HEK293T (cell line): ENCODE data around the gene DGLUCY.

Experiments used
- CTCF ChIA-PET: fragments of 350-600 bp; formaldehyde crosslinking; extraction: SDS; loops from one replicate; lab custom pipeline; 2021; ENCODE audit warnings: antibody characterized with exemption, inconsistent platforms; lab: Yijun Ruan, JAX
- POLR2A ChIA-PET: fragments of 350-600 bp; formaldehyde crosslinking; extraction: SDS; loops from one replicate; lab custom pipeline; 2020; ENCODE audit warnings: antibody characterized with exemption, inconsistent platforms; lab: Yijun Ruan, JAX
- DNase-seq: peaks from one replicate; pipeline ENCODE4 v3.0.0; 2012; ENCODE audit warnings: mixed read lengths; ENCODE audit errors: extremely low spot score
- ARNT ChIP-seq: fragments of 450-650 bp; IDR thresholded peaks from 2 replicates; pipeline ENCODE4 v1.6.1; 2017; ENCODE audit warnings: mild to moderate bottlenecking
- BHLHE40 ChIP-seq: fragments of 450-650 bp; IDR thresholded peaks from 2 replicates; pipeline ENCODE4 v1.6.1; 2016; ENCODE audit warnings: mild to moderate bottlenecking, moderate library complexity, borderline replicate concordance
- CTBP1 ChIP-seq: fragments of 450-650 bp; IDR thresholded peaks from 2 replicates; pipeline ENCODE4 v1.6.1; 2016; ENCODE audit warnings: borderline replicate concordance
- ELF4 ChIP-seq: fragments of 450-650 bp; IDR thresholded peaks from 2 replicates; pipeline ENCODE4 v1.6.1; 2017; ENCODE audit warnings: antibody characterized with exemption
- FOXA1 ChIP-seq: fragments of 450-650 bp; IDR thresholded peaks from 2 replicates; pipeline ENCODE4 v1.6.1; 2016; ENCODE audit warnings: mild to moderate bottlenecking
- FOXK2 ChIP-seq: fragments of 450-650 bp; IDR thresholded peaks from 2 replicates; pipeline ENCODE4 v1.6.1; 2016; ENCODE audit warnings: mild to moderate bottlenecking
- FOXM1 ChIP-seq: fragments of 450-650 bp; IDR thresholded peaks from 2 replicates; pipeline ENCODE4 v1.6.1; 2017; ENCODE audit warnings: mild to moderate bottlenecking, borderline replicate concordance
- HDGF ChIP-seq: fragments of 450-650 bp; IDR thresholded peaks from 2 replicates; pipeline ENCODE4 v1.6.1; 2017; ENCODE audit warnings: antibody characterized with exemption, borderline replicate concordance
- L3MBTL2 ChIP-seq: fragments of 450-650 bp; conservative IDR thresholded peaks from 2 replicates; pipeline ENCODE4 v1.6.1; 2016; ENCODE audit warnings: mild to moderate bottlenecking
- LEF1 ChIP-seq: fragments of 450-650 bp; IDR thresholded peaks from 2 replicates; pipeline ENCODE4 v1.6.1; 2017; ENCODE audit warnings: mild to moderate bottlenecking, borderline replicate concordance
- NFRKB ChIP-seq: fragments of 450-650 bp; IDR thresholded peaks from 2 replicates; pipeline ENCODE4 v1.6.1; 2016; ENCODE audit warnings: mild to moderate bottlenecking, moderate library complexity
- PKNOX1 ChIP-seq: fragments of 450-650 bp; IDR thresholded peaks from 2 replicates; pipeline ENCODE4 v1.6.1; 2016
- SP1 ChIP-seq: fragments of 450-650 bp; IDR thresholded peaks from 2 replicates; pipeline ENCODE4 v1.6.1; 2017
- SUZ12 ChIP-seq: fragments of 450-650 bp; IDR thresholded peaks from 2 replicates; pipeline ENCODE4 v1.6.1; 2016; ENCODE audit warnings: mild to moderate bottlenecking
- TARDBP ChIP-seq: fragments of 450-650 bp; IDR thresholded peaks from 2 replicates; pipeline ENCODE4 v1.6.1; 2016
- ZNF384 ChIP-seq: fragments of 450-650 bp; IDR thresholded peaks from 2 replicates; pipeline ENCODE4 v1.6.1; 2016

The DGLUCY gene

GRCh38 chr14:91230397-91231035, 116.6 kb downstream of the DGLUCY start:
- ChIA-PET CTCF (no interaction called here), POLR2A (no interaction called here)
- TF ChIP-seq SP1 (no peak), NFRKB (no peak), LEF1 (no peak), BHLHE40 (no peak), FOXM1 (no peak), TARDBP (no peak), ZNF384 (no peak), L3MBTL2 (no peak), ELF4 (no peak), PKNOX1 (no peak), CTBP1 (no peak), FOXA1 (no peak), FOXK2 (no peak), SUZ12 (no peak), HDGF (no peak), ARNT (no peak)
- no peak for DNase-seq

GRCh38 chr14:91231446-91231845, 117.6 kb downstream of the DGLUCY start:
- TF ChIP-seq ZNF384 = no peak
- TF ChIP-seq FOXM1 = no peak
- TF ChIP-seq PKNOX1 = no peak
- no peak for TF ChIP-seq ARNT
- ChIA-PET POLR2A (no interaction called here), CTCF (no interaction called here)
- no peak for DNase-seq

GRCh38 chr14:91232052-91232451, 118.2 kb downstream of the DGLUCY start:
- no peak for DNase-seq
- ChIA-PET CTCF (no interaction called here), POLR2A (no interaction called here)
- TF ChIP-seq CTBP1 (no peak), HDGF (no peak), FOXK2 (no peak), ZNF384 (no peak), FOXM1 (no peak), FOXA1 (no peak), LEF1 (no peak), L3MBTL2 (no peak), BHLHE40 (no peak), PKNOX1 (no peak), ELF4 (no peak), SUZ12 (no peak), TARDBP (no peak), NFRKB (no peak), ARNT (no peak), SP1 (no peak)

- POLR2A ChIA-PET = no interaction called here
- no peak for DNase-seq
- CTCF ChIA-PET = no interaction called here
- TF ChIP-seq SUZ12 (no peak), ZNF384 (no peak), NFRKB (no peak), CTBP1 (no peak), HDGF (no peak), ELF4 (no peak), FOXM1 (no peak), FOXA1 (no peak)
Measured at GRCh38 chr14:91232603-91233002, 118.7 kb downstream of the DGLUCY start.

- DNase-seq = no peak
- TF ChIP-seq FOXM1 (no peak), PKNOX1 (no peak), L3MBTL2 (no peak), SP1 (no peak), ZNF384 (no peak), ELF4 (no peak), HDGF (no peak), LEF1 (no peak), CTBP1 (no peak), TARDBP (no peak), BHLHE40 (no peak), FOXA1 (no peak), SUZ12 (no peak), ARNT (no peak), FOXK2 (no peak), NFRKB (no peak)
- ChIA-PET CTCF (no interaction called here), POLR2A (no interaction called here)
Measured at GRCh38 chr14:91233936-91234790, 120.3 kb downstream of the DGLUCY start.
